NT2/D1 (cell line): Measurements from ENCODE around the gene PATJ.

Experiments used
- YY1 ChIP-seq: IDR thresholded peaks from 2 replicates; pipeline ENCODE4 v1.6.1; 2011; ENCODE audit not compliant: insufficient read length, insufficient read depth
- ZNF274 ChIP-seq: IDR thresholded peaks from 2 replicates; pipeline ENCODE4 v1.6.1; 2011; ENCODE audit warnings: mild to moderate bottlenecking, low read depth, low read length

DNA sequence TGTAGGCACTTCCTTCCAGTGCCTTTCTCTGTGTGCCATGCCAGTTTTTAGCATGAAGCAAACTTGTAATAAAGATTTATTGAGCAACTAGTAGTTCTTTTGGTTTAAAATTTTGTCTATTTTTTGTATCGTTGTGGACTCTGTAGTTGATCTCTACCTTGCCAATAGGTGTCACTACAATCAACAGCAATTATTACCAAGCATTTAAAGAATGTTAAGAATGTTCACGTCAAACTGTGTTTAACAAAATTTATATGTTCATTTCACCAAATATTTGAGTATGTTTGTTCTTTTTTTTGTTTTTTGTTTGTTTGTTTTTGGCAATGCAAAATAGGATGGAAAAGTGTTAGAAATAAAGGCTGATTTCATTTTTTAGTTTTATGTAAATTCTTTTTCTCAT is 208.1 kb downstream of the PATJ start:
- TF ChIP-seq ZNF274 (no peak), YY1 (no peak)
